Mesendoderm (in vitro differentiated cells): ENCODE results near the gene TGFBR2.

Source experiments
- DNase-seq: peaks from one replicate; pipeline ENCODE4 v3.0.0; 2013
- H2AK5ac ChIP-seq: 2 replicates; pipeline ENCODE4 v1.6.1; 2013; ENCODE audit warnings: low read length, inconsistent platforms
- H2BK120ac ChIP-seq: 2 replicates; pipeline ENCODE4 v1.6.1; 2013; ENCODE audit warnings: low read depth, mild to moderate bottlenecking, low read length, moderate library complexity, mixed read lengths
- H2BK15ac ChIP-seq: replicated peaks from 2 replicates; pipeline ENCODE4 v1.6.1; 2013; ENCODE audit warnings: low read depth, mild to moderate bottlenecking, moderate library complexity
- H2BK5ac ChIP-seq: 2 replicates; pipeline ENCODE4 v1.6.1; 2013; ENCODE audit warnings: low read length, inconsistent platforms
- H3K18ac ChIP-seq: 2 replicates; pipeline ENCODE4 v1.6.1; 2013; ENCODE audit warnings: mild to moderate bottlenecking, low read length, mixed read lengths
- H3K23ac ChIP-seq: one replicate; pipeline ENCODE4 v1.6.1; 2013; ENCODE audit warnings: low read length
- H3K27ac ChIP-seq: 2 replicates; pipeline ENCODE4 v1.5.1; 2013; ENCODE audit warnings: low read depth, mild to moderate bottlenecking, inconsistent platforms, low read length, moderate library complexity
- H3K27me3 ChIP-seq: 2 replicates; pipeline ENCODE4 v1.6.1; 2013; ENCODE audit warnings: low read length, control low read depth, mild to moderate bottlenecking, inconsistent platforms; ENCODE audit not compliant: insufficient read depth, poor library complexity
- H3K36me3 ChIP-seq: 2 replicates; pipeline ENCODE4 v1.6.1; 2013; ENCODE audit warnings: low read length, inconsistent platforms; ENCODE audit not compliant: control insufficient read depth, insufficient read depth
- H3K4ac ChIP-seq: one replicate; pipeline ENCODE4 v1.6.1; 2013; ENCODE audit warnings: low read depth, mild to moderate bottlenecking, low read length, moderate library complexity
- H3K4me1 ChIP-seq: 2 replicates; pipeline ENCODE4 v1.6.1; 2013; ENCODE audit warnings: low read depth, low read length, inconsistent platforms; ENCODE audit not compliant: control insufficient read depth
- H3K4me2 ChIP-seq: 2 replicates; pipeline ENCODE4 v1.6.1; 2013; ENCODE audit warnings: low read length
- H3K4me3 ChIP-seq: 2 replicates; pipeline ENCODE4 v1.5.1; 2013; ENCODE audit warnings: mild to moderate bottlenecking, low read length
- H3K56ac ChIP-seq: one replicate; pipeline ENCODE4 v1.6.1; 2013; ENCODE audit warnings: low read length
- H3K79me1 ChIP-seq: 2 replicates; pipeline ENCODE4 v1.6.1; 2013; ENCODE audit warnings: low read length, inconsistent platforms
- H3K79me2 ChIP-seq: 2 replicates; pipeline ENCODE4 v1.6.1; 2013; ENCODE audit warnings: mild to moderate bottlenecking, low read length; ENCODE audit not compliant: control insufficient read depth, insufficient read depth
- H3K9ac ChIP-seq: 2 replicates; pipeline ENCODE4 v1.6.1; 2013; ENCODE audit warnings: low read length, inconsistent platforms
- H4K5ac ChIP-seq: one replicate; pipeline ENCODE4 v1.6.1; 2013; ENCODE audit warnings: low read length
- H4K8ac ChIP-seq: one replicate; pipeline ENCODE4 v1.6.1; 2013; ENCODE audit warnings: low read depth, mild to moderate bottlenecking, control low read depth, low read length, moderate library complexity
- WGBS: extraction: QIAGEN DNeasy Blood & Tissue Kit; methylation state at CpG from one replicate; pipeline ENCODE4 v1.1.7; 2013; ENCODE audit warnings: low lambda C conversion rate, missing lambda C conversion rate; ENCODE audit not compliant: insufficient coverage; ENCODE audit errors: extremely low coverage; 5-methylcytosine and 5-hydroxymethylcytosine counted together

The TGFBR2 gene

DNA sequence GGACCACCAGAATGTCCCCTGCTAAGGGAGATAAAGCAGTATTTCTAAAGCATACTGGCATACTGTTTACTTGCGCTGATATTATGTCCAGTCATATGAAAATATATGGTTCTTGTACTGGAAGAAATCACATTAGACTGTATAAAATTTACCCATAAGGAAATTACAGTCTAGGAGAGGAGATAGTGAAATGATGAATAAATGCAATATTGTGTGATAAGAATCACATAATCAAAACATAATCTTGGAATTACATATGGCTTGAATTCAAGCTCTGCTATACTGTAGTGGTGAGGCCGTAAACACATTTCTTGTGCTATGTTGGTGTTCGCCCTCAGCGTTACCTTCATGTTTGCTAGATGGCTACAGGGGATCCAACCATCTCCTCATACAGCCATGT is 20.7 kb upstream of the TGFBR2 start:
- H2BK15ac ChIP-seq, result no peak overlapping the region
- H3K56ac ChIP-seq, result no peak overlapping the region
- no peak overlapping the region for H3K4me2 ChIP-seq
- H3K27ac ChIP-seq, result no peak overlapping the region
- H2AK5ac ChIP-seq, result no peak overlapping the region
- no peak overlapping the region for H2BK120ac ChIP-seq
- no peak overlapping the region for H4K5ac ChIP-seq
- H3K4me1 ChIP-seq, result peaks cover 6% of the 10 kb centered on the region
- no peaks in the 10 kb centered on the region for H3K79me1 ChIP-seq
- no peak overlapping the region for H3K9ac ChIP-seq
- DNase-seq, result no peak
- no peak overlapping the region for H4K8ac ChIP-seq
- WGBS, result no CpG with 5 or more reads among the region's 4 CpGs
- H2BK5ac ChIP-seq, result no peak overlapping the region
- H3K18ac ChIP-seq, result no peak overlapping the region
- no peak overlapping the region for H3K4me3 ChIP-seq
- H3K23ac ChIP-seq, result no peak overlapping the region
- H3K27me3 ChIP-seq, result no peaks in the 10 kb centered on the region
- H3K79me2 ChIP-seq, result no peaks in the 10 kb centered on the region
- H3K36me3 ChIP-seq, result no peaks in the 10 kb centered on the region
- H3K4ac ChIP-seq, result no peak overlapping the region

DNA sequence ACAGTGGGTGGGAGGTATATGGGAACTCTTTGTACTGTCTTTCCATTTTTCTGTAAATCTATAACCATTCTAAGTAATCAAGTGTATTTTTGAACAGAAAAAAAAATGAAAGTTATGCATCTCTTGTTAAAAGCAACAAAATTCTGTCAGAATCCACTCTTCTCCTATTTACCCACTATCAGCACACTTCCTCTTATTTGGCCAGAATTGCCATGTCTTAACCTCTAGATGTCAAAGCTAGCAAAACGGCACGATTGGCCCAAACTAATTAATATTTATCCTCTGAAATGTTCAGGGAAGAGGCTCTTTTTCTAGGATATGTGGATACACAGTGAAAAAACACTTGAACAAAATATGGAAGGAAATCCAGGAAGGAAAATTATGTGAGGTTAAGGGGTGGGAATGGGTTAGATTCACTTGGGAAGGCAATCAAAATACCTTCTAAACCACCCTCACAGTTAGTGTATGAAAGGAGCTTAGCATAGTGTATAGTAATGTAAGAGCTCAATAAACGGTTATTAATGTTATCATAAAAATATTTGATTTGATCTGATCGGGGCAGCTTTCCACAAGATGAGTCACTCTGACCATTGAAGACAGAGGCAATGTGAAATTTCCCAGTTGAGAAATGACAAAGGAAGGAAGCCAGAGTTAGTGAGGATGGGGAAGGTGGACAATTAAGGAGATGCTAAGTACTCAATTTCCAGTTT is 20.1 kb upstream of the TGFBR2 start:
- no peak overlapping the region for H2BK5ac ChIP-seq
- H2BK15ac ChIP-seq, result no peak overlapping the region
- no peaks in the 10 kb centered on the region for H3K36me3 ChIP-seq
- H4K5ac ChIP-seq, result no peak overlapping the region
- no CpG with 5 or more reads among the region's 4 CpGs for WGBS
- no peaks in the 10 kb centered on the region for H3K79me2 ChIP-seq
- no peak overlapping the region for H3K56ac ChIP-seq
- no peak overlapping the region for H3K9ac ChIP-seq
- H3K23ac ChIP-seq, result no peak overlapping the region
- no peak overlapping the region for H2BK120ac ChIP-seq
- no peak overlapping the region for H3K4me2 ChIP-seq
- H3K18ac ChIP-seq, result no peak overlapping the region
- H3K27ac ChIP-seq, result no peak overlapping the region
- H4K8ac ChIP-seq, result no peak overlapping the region
- no peak overlapping the region for H3K4me3 ChIP-seq
- no peak overlapping the region for H3K4ac ChIP-seq
- H2AK5ac ChIP-seq, result no peak overlapping the region
- peaks cover 3% of the 10 kb centered on the region for H3K4me1 ChIP-seq
- H3K27me3 ChIP-seq, result no peaks in the 10 kb centered on the region
- no peak for DNase-seq
- H3K79me1 ChIP-seq, result no peaks in the 10 kb centered on the region

DNA sequence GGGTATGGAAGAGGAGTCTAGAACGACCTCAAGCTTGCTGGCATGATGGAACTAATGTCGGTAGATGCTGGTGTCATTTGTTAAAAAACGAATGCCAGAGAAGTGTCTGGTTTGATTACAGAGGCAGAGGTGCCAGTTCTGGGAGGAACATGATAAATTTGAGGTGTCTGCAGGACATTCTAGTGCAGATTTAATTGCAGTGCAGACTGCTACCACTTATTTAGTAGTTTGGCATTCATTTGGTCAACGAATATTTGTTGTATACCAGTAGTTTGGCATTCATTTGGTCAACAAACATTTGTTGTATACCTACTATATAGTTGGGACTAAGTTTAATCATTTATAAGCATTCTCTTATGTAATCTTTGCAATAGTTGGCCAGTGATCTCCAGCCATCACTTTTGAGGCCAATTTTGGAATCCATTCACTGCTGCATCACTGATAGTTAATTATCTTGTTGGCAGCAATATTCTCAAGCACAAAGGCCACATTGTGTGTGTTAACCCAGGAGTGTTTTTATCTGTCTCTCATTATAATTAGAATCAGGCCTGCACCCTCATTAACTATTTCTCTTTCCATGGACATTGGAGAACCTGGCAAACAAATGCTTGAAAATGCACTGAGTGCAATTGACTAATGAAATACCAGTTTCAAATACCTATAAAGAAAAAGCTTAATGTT is 19.5 kb upstream of the TGFBR2 start:
- H3K9ac ChIP-seq, result no peak overlapping the region

DNA sequence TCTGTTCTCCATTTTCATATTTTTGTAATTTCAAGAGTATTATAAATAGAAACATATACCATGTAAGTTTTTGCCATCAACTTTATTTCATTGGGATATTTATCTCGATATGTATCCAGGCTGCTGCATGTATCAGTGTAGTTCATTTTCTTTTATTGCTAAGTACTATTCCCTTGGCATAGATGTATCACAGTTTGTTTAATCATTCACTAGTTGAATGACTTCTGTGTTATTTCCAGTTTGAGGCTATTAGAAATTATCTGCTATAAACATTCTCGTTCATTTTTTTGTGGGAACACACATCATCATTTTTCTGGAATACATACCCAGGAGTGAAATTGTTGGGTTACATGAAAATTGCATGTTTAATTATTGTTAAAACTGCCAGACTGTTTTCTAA is 18.5 kb upstream of the TGFBR2 start:
- DNase-seq, result no peak
- Histone ChIP-seq H4K5ac (no peak overlapping the region), H3K79me1 (no peaks in the 10 kb centered on the region), H3K27ac (no peak overlapping the region), H3K4me2 (no peak overlapping the region), H3K36me3 (no peaks in the 10 kb centered on the region), H2BK5ac (no peak overlapping the region), H2AK5ac (no peak overlapping the region), H3K4ac (no peak overlapping the region), H3K56ac (no peak overlapping the region), H3K4me3 (no peak overlapping the region), H3K79me2 (no peaks in the 10 kb centered on the region), H2BK120ac (no peak overlapping the region), H3K4me1 (no peaks in the 10 kb centered on the region), H3K23ac (no peak overlapping the region), H3K9ac (no peak overlapping the region), H3K27me3 (no peaks in the 10 kb centered on the region), H2BK15ac (no peak overlapping the region), H4K8ac (no peak overlapping the region), H3K18ac (no peak overlapping the region)
- WGBS, result no CpG with 5 or more reads among the region's 2 CpGs

More for the DNA sequence above, 19.5 kb upstream of the TGFBR2 start:
- Histone ChIP-seq H3K18ac (no peak overlapping the region), H3K27me3 (no peaks in the 10 kb centered on the region), H3K4me1 (no peaks in the 10 kb centered on the region), H3K27ac (no peak overlapping the region), H2BK120ac (no peak overlapping the region), H3K23ac (no peak overlapping the region), H2AK5ac (no peak overlapping the region), H3K79me1 (no peaks in the 10 kb centered on the region), H3K4ac (no peak overlapping the region), H3K4me2 (no peak overlapping the region), H3K79me2 (no peaks in the 10 kb centered on the region), H3K36me3 (no peaks in the 10 kb centered on the region), H4K5ac (no peak overlapping the region), H3K4me3 (no peak overlapping the region), H4K8ac (no peak overlapping the region), H2BK5ac (no peak overlapping the region), H2BK15ac (no peak overlapping the region), H3K56ac (no peak overlapping the region)
- WGBS, result no CpG with 5 or more reads among the region's 4 CpGs
- no peak for DNase-seq

DNA sequence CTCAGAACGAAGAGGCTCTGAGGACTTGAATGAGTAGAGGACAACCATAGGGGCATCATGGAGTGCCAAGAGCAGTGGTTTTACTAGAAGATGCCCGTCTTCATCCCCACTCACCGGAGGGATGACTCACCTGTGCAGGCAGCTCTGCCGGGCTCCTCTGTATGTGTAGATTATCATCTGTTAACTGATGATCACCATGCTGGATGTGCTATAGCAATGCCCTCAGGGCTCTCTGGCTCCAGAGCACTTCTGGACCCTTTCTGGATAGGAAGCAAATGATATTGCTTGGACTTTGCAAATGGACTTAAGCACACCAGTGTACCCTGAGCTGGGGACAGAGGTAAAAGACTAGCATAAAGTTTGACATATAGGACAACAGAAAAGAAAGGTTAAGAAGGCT is 10.2 kb upstream of the TGFBR2 start:
- no peak overlapping the region for H3K56ac ChIP-seq
- WGBS, result no CpG with 5 or more reads among the region's 4 CpGs

More for the DNA sequence above, 10.2 kb upstream of the TGFBR2 start:
- H3K4me3 ChIP-seq, result no peak overlapping the region
- H3K36me3 ChIP-seq, result no peaks in the 10 kb centered on the region
- H3K79me1 ChIP-seq, result no peaks in the 10 kb centered on the region
- H3K4me2 ChIP-seq, result no peak overlapping the region
- no peak overlapping the region for H3K4ac ChIP-seq
- no peak overlapping the region for H3K27ac ChIP-seq
- H4K5ac ChIP-seq, result no peak overlapping the region
- no peak overlapping the region for H3K9ac ChIP-seq
- H2AK5ac ChIP-seq, result no peak overlapping the region
- no peak overlapping the region for H2BK5ac ChIP-seq
- no peak overlapping the region for H4K8ac ChIP-seq
- H2BK120ac ChIP-seq, result no peak overlapping the region
- no peak for DNase-seq
- no peaks in the 10 kb centered on the region for H3K79me2 ChIP-seq
- H2BK15ac ChIP-seq, result no peak overlapping the region
- no peak overlapping the region for H3K23ac ChIP-seq
- H3K4me1 ChIP-seq, result no peaks in the 10 kb centered on the region
- H3K27me3 ChIP-seq, result no peaks in the 10 kb centered on the region
- H3K18ac ChIP-seq, result no peak overlapping the region
